ENCODE data around the gene CEP120. TPM values are rescaled to one million over a fixed set of nuclear protein-coding genes. Genes with fewer than 3 reads are reported as not detected.

CEP120 gene
- total and polyA plus RNA-seq, 2 of the 4 experiments (the other 2 are of a cell fraction) = 6.7 to 46.1 TPM

- H4K91ac ChIP-seq (ENCODE audit: insufficient read depth, low read depth, low read length) = no peak overlapping the region
- TF ChIP-seq NFE2L2 (IDR thresholded peaks at IDR 0.05; ENCODE audit: low read depth, low read length) = no peak
- TF ChIP-seq MAFK (IDR thresholded peaks at IDR 0.05; ENCODE audit: low read depth, low read length) = no peak
- no peak for TF ChIP-seq MXI1 (IDR thresholded peaks at IDR 0.05; ENCODE audit: borderline replicate concordance, low read depth, low read length)
- no peak for TF ChIP-seq RFX5 (IDR thresholded peaks at IDR 0.05; ENCODE audit: low read depth, low read length)
- TF ChIP-seq CEBPB (IDR thresholded peaks at IDR 0.05; ENCODE audit: low read depth, low read length) = no peak
- TF ChIP-seq BHLHE40 (IDR thresholded peaks at IDR 0.05; ENCODE audit: low read depth, low read length) = no peak
- TF ChIP-seq MAZ (IDR thresholded peaks at IDR 0.05; ENCODE audit: borderline replicate concordance, low read depth, low read length) = no peak
- H2BK5ac ChIP-seq (ENCODE audit: low read depth, low read length, poor library complexity, severe bottlenecking) = no peak overlapping the region
- ATAC-seq (ENCODE audit: low read depth) = no peak
- no peak overlapping the region for H3K14ac ChIP-seq (replicated peaks; ENCODE audit: low read depth, low read length)
- no peaks in the 10 kb centered on the region for H3K79me1 ChIP-seq (ENCODE audit: low read depth in 1 of 2, low read length in 2 of 2)
- no peak overlapping the region for H2BK15ac ChIP-seq (ENCODE audit: low read depth, low read length)
- no peak overlapping the region for H3K4me2 ChIP-seq (ENCODE audit: low read depth, low read length)
- H3K36me3 ChIP-seq (ENCODE audit: control insufficient read depth, insufficient read depth, low read length) = peaks cover 9% of the 10 kb centered on the region
- H3K27ac ChIP-seq (ENCODE audit: insufficient read depth, low read length) = no peak overlapping the region
- ChIA-PET POLR2A (ENCODE audit: unreplicated experiment) (no interaction called here), CTCF (no interaction called here)
- H3K18ac ChIP-seq (ENCODE audit: low read depth, low read length) = no peak overlapping the region
- dilution Hi-C loops (cut with HindIII; ENCODE audit: low sequenced_read_pairs, unreplicated experiment) (no loop called here), intact Hi-C loops (cut with micrococcal nuclease) (loop anchor here (2.0 to 10.0 kb wide), 3 partner anchors 853 to 1175 kb away; no protein-coding TSS in a partner anchor), in situ Hi-C loops (cut with MboI; ENCODE audit: low sequenced_read_pairs) (no loop called here)
- BruUV-seq (replicated peaks) = no TSS peak
- no peak overlapping the region for H3K56ac ChIP-seq (ENCODE audit: extremely low read depth, insufficient read depth, low read length)
- no peak overlapping the region for H2BK120ac ChIP-seq (ENCODE audit: low read depth, low read length)
- H3K27me3 ChIP-seq (ENCODE audit: control insufficient read depth, insufficient read depth, low read length) = no peaks in the 10 kb centered on the region
- H2AK5ac ChIP-seq (ENCODE audit: low read depth, low read length) = no peak overlapping the region
- H2AK9ac ChIP-seq (replicated peaks; ENCODE audit: low read depth, low read length, poor library complexity) = no peak overlapping the region
- no peak overlapping the region for H3K4ac ChIP-seq (ENCODE audit: low read depth, low read length)
- H3K9ac ChIP-seq (ENCODE audit: low read depth, low read length) = no peak overlapping the region
- no peak overlapping the region for H4K8ac ChIP-seq (ENCODE audit: low read depth in 2 of 2, low read length in 2 of 2)
- no peak overlapping the region for H3K23ac ChIP-seq (ENCODE audit: low read depth, low read length)
- no peaks in the 10 kb centered on the region for H3K9me3 ChIP-seq (ENCODE audit: control insufficient read depth, insufficient read depth, low read length)
- H2BK20ac ChIP-seq (ENCODE audit: low read depth, low read length) = no peak overlapping the region
- no peak overlapping the region for H4K5ac ChIP-seq (ENCODE audit: low read depth, low read length)
- no CpG with 5 or more reads among the region's 1 CpG for WGBS, 2 experiments (ENCODE audit: extremely low coverage in 2 of 2, insufficient read length in 1 of 2)
- H3K4me1 ChIP-seq (ENCODE audit: control insufficient read depth, insufficient read depth, low read length) = no peaks in the 10 kb centered on the region; the same call in 1 of the 2 replicates
- H2AFZ ChIP-seq (replicated peaks; ENCODE audit: low read length, poor library complexity) = no peak overlapping the region
- H3K9me1 ChIP-seq (ENCODE audit: insufficient read depth, low read length) = no peaks in the 10 kb centered on the region
- no peaks in the 10 kb centered on the region for H4K20me1 ChIP-seq (ENCODE audit: insufficient read depth, low read length)
- DNase-seq = no peak
- H3K4me3 ChIP-seq (ENCODE audit: insufficient read depth, low read depth, low read length) = no peak overlapping the region
Measured at GRCh38 chr5:123369371-123369968, 53.7 kb downstream of the CEP120 start.

All from IMR-90 (cell line).